Measurements from ENCODE around the gene KIF7. TPM values are rescaled to one million over a fixed set of nuclear protein-coding genes. Genes with fewer than 3 reads are reported as not detected.

The KIF7 gene
- polyA plus RNA-seq, 1 experiment, result 4.5 TPM

DNA sequence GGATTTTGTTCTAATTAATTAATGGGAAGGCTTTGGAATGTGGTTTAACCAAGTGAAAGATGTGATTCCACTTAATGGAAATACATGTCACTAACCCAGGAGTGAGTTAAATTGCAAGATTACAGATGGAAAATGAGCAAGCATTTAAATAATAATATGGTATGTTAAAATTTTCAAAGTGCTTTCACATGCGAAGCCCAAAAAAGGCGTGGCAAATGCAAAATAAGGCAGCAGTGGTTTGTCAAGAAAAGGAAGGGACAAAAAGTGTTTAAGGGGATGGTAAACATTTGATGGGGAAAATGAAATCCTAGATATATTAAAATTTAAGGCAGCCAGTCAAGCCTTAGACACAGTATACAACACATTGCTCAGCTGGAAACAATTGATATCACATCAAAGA lies 77.1 kb downstream of the KIF7 start:
- DNase-seq (ENCODE audit: low read depth, low spot score), result no peak
- no peak overlapping the region for H3K27ac ChIP-seq (ENCODE audit: low read depth, low read length)
- no peak for TF ChIP-seq CTCF (IDR thresholded peaks at IDR 0.05; ENCODE audit: low read depth, low read length)
- no peaks in the 10 kb centered on the region for H3K27me3 ChIP-seq (ENCODE audit: control insufficient read depth, insufficient read depth, low read length)
- ChIA-PET POLR2A (interaction anchor here (0.6 kb wide), 1 partner anchor 87 kb away, joined by 8 read pairs; no protein-coding TSS in a partner anchor), CTCF (no interaction called here)
- H3K4me3 ChIP-seq (ENCODE audit: low read depth, low read length), result peak overlapping the region; percentile 31; the same call in 1 of the 2 replicates
- H3K9me3 ChIP-seq (ENCODE audit: control insufficient read depth, insufficient read depth, low read length), result no peaks in the 10 kb centered on the region

Other genes with a start within 250 kb of the KIF7 start
- gene RHCG, start 158.9 kb downstream of the KIF7 start, polyA plus RNA-seq (2011; rRNA removed), result not detected in 2 replicates
- gene TICRR, start 80.0 kb downstream of the KIF7 start, polyA plus RNA-seq (2011; rRNA removed), result 1.1 and 1.3 TPM in 2 replicates
- gene PLIN1, start 23.9 kb upstream of the KIF7 start, polyA plus RNA-seq (2011; rRNA removed), result 0.05 and 0.06 TPM in 2 replicates
- gene PEX11A, start 35.3 kb upstream of the KIF7 start, polyA plus RNA-seq (2011; rRNA removed), result 7.3 and 7.5 TPM in 2 replicates
- gene WDR93, start 35.3 kb upstream of the KIF7 start, polyA plus RNA-seq (2011; rRNA removed), result 0.05 TPM in 2 replicates
- gene MESP1, start 95.8 kb upstream of the KIF7 start, polyA plus RNA-seq (2011; rRNA removed), result 0.17 and 0.30 TPM in 2 replicates
- gene MESP2, start 120.9 kb upstream of the KIF7 start, polyA plus RNA-seq (2011; rRNA removed), result 0.20 and 0.22 TPM in 2 replicates
- 49.7 and 72.9 TPM in 2 replicates for gene ANPEP, start 159.4 kb upstream of the KIF7 start, polyA plus RNA-seq (2011; rRNA removed)
- 35.5 and 54.8 TPM in 2 replicates for gene AP3S2, start 238.5 kb upstream of the KIF7 start, polyA plus RNA-seq (2011; rRNA removed)